ENCODE results near the gene AQP2.

Gene AQP2

GRCh38 chr12:49952391-49953055 is 2.0 kb downstream of the AQP2 start:
- Histone ChIP-seq H3K4me3 (ENCODE audit: low read depth, low read length) (no peak overlapping the region), H3K9me3 (no peaks in the 10 kb centered on the region), H3K27me3 (no peaks in the 10 kb centered on the region), H3K36me3 (no peaks in the 10 kb centered on the region), H3K4me1 (peaks cover 17% of the 10 kb centered on the region)
- no peak for TF ChIP-seq CTCF (IDR thresholded peaks at IDR 0.05; ENCODE audit: low read depth, low read length)
- DNase-seq = no peak

GRCh38 chr12:49953151-49953550 is 2.6 kb downstream of the AQP2 start:
- no peak for TF ChIP-seq CTCF (IDR thresholded peaks at IDR 0.05; ENCODE audit: low read depth, low read length)
- Histone ChIP-seq H3K27me3 (no peaks in the 10 kb centered on the region), H3K4me1 (peaks cover 17% of the 10 kb centered on the region), H3K9me3 (no peaks in the 10 kb centered on the region), H3K4me3 (ENCODE audit: low read depth, low read length) (no peak overlapping the region), H3K36me3 (no peaks in the 10 kb centered on the region)
- DNase-seq = no peak

GRCh38 chr12:49953961-49954846 is 3.7 kb downstream of the AQP2 start:
- no peaks in the 10 kb centered on the region for H3K27me3 ChIP-seq
- H3K4me3 ChIP-seq (ENCODE audit: low read depth, low read length) = no peak overlapping the region
- H3K9me3 ChIP-seq = no peaks in the 10 kb centered on the region
- DNase-seq = no peak
- peaks cover 17% of the 10 kb centered on the region for H3K4me1 ChIP-seq
- TF ChIP-seq CTCF (IDR thresholded peaks at IDR 0.05; ENCODE audit: low read depth, low read length) = no peak
- no peaks in the 10 kb centered on the region for H3K36me3 ChIP-seq

- H3K9me3 ChIP-seq = no peaks in the 10 kb centered on the region
- H3K36me3 ChIP-seq = no peaks in the 10 kb centered on the region
- no peak overlapping the region for H3K4me3 ChIP-seq (ENCODE audit: low read depth, low read length)
- DNase-seq = peak; percentile 30
- no peaks in the 10 kb centered on the region for H3K27me3 ChIP-seq
- TF ChIP-seq CTCF (IDR thresholded peaks at IDR 0.05; ENCODE audit: low read depth, low read length) = no peak
- peaks cover 7% of the 10 kb centered on the region for H3K4me1 ChIP-seq
Measured at GRCh38 chr12:49954863-49955830, 4.6 kb downstream of the AQP2 start.

DNA sequence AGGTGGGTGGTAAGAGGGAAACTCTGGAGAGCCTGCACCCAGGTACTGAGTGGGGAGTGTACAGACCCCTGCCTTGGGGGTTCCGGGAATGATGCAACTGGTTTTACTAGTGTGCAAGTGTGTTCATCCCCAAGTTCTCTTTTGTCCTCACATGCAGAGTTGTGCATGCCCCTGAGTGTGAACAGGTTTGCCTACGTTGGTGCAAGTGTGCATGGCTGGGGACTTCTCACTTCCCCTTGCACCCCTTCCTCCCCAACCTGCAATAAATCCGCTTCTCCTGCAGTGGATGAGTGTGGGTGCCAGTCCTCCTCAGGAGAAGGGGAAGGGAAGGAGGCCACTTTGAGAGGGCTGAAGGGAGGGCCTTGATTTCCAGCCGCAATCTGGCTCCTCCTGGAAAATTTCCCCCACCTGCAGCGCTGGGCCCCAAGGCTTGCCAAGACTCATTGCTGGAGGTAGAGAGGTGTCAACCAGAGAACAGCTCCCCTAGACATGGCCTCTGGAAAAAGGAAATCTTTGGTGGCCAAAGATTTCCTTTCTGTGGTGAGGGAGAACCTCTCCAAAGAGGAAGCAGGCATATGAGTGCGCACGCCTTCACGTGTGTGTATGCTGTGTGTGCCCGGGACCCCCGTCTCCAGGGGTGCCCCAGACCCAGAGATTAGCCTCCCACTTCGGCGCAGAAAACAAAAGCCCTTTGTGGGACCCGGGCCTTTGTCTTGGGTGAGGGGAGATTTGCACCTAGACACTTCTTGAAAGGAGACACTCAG is 5.5 kb downstream of the AQP2 start:
- no peak for DNase-seq
- Histone ChIP-seq H3K36me3 (no peaks in the 10 kb centered on the region), H3K9me3 (no peaks in the 10 kb centered on the region), H3K4me3 (ENCODE audit: low read depth, low read length) (no peak overlapping the region), H3K27me3 (no peaks in the 10 kb centered on the region), H3K4me1 (peaks cover 2% of the 10 kb centered on the region)
- no peak for TF ChIP-seq CTCF (IDR thresholded peaks at IDR 0.05; ENCODE audit: low read depth, low read length)
